ENCODE measurements around the gene NDFIP1.

The NDFIP1 gene

DNA sequence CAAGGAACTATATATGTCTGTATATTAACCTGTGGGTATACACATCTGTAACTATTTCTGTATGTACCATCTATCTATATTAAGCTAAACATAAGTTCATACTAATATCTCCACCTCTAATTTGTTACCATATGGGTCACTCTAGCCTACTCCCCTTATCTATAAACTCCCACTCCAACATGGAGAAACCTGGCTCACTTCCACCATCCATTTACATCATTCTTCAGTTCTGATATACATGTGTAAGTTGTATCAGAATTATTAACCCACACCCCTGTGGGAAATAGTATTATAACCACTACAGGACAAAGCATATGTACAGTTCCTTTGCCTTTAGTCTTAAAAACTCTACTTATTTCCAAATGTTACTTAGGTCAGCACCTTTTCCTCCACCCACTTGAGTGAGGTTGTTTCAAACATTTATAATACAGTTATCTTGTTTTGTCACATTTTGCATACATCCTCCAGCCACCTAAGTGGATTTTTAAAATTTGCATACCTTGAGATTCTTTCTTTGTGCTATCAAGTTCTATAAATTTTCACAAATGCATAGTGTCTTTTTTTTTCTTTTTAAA is 10.6 kb downstream of the NDFIP1 start:
- DNase-seq (ENCODE audit: low read depth in 2 of 2) = no peak

- DNase-seq (ENCODE audit: low read depth in 2 of 2) = no peak
Measured at GRCh38 chr5:142120247-142120935, 11.8 kb downstream of the NDFIP1 start.

- DNase-seq (ENCODE audit: low read depth in 2 of 2) = no peak
Measured at GRCh38 chr5:142122121-142122520, 13.5 kb downstream of the NDFIP1 start.

- no peak for DNase-seq (ENCODE audit: low read depth in 2 of 2)
Measured at GRCh38 chr5:142125378-142125777, 16.8 kb downstream of the NDFIP1 start.

DNA sequence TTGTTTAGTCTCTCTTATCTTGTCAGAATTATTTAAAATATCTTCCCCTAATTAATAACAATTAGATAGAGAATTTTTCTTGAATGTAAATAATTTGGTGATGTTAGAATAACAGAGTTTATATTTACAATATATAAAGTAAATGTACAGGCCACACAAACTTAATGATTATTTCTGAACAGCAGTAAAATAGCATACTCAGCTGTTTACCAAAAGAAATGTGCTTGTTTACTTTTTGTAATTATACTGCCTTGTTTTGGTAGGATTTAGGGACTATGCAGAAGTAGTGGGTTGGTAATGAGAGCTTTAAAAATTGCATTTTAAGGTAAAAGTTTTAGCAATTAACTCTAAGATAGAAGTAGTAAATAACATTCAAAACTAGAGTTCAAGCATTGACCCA is 17.4 kb downstream of the NDFIP1 start:
- no peak for DNase-seq (ENCODE audit: low read depth in 2 of 2)

DNA sequence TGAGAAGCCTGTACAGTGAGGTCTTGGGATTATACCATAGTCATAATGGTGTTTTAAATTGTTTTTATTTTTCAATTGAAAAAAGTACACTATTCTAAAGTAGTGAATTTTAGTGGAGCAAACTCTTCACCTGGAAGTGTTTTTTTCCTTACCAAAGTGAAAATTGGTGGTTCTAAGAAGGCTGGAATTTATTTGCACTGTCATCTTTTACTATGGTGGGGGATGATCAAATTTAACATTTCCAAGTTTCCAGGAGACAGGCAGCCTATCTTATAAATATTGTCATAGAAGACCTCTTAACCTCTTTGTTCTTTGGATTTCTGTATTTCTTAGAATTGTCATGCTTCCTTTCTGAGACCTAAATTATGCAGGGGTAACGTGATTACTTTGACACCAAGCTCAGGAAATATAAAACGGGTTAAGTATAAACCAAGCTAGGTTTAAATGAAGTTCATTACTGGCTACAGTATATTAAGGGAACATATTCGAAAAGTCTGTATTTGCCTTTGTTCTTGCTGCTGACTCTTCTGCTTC is 20.2 kb downstream of the NDFIP1 start:
- no peak for DNase-seq (ENCODE audit: low read depth in 2 of 2)

- DNase-seq (ENCODE audit: low read depth in 2 of 2) = no peak
Measured at GRCh38 chr5:142129446-142130066, 21.0 kb downstream of the NDFIP1 start.

- DNase-seq (ENCODE audit: low read depth in 2 of 2) = no peak
Measured at GRCh38 chr5:142131394-142131793, 22.8 kb downstream of the NDFIP1 start.

GRCh38 chr5:142132916-142133315 is 24.3 kb downstream of the NDFIP1 start:
- DNase-seq (ENCODE audit: low read depth in 2 of 2) = no peak

DNA sequence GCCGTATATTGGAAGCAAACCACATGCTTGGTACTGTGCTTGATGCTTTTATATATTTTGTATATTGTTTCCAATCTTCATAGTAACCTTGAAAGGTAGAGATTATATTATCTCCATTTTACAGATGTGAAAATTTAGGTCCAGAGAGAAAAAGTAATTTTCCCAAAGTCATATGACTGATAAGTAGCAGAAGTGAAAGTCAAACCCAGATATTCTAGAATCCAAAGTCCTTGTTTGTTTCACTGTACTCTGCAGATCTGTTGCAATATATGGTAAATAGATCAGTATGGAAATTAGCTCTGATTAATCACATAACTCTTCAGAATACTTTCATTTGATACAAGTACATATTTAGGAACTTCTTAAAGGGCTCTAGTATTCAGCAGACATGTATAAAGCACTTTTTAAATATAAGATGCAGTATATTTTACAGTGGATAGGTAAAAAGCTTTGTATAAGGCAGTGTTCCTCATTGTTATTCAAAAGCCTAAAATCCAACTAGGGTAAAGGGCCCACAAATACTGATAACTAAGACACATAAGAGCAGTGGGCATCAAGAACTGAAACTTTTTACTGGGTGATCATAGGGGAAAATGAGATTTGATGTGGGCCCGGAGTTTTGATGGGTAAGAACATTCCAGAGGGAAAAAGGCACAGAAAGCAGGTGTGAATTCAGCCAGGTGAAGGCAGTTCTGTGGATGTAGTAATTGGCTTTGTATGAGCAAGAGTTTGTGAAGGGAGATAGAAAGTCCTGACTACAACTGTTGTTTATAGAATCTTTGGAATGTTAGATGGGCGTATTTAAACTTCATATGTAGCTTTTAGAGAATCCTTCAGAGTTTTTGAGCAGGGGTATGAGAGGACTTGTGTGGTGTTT is 25.0 kb downstream of the NDFIP1 start:
- no peak for DNase-seq (ENCODE audit: low read depth in 2 of 2)

- DNase-seq (ENCODE audit: low read depth in 2 of 2) = no peak
Measured at GRCh38 chr5:142134331-142135010, 25.9 kb downstream of the NDFIP1 start.

GRCh38 chr5:142141463-142141862 is 32.9 kb downstream of the NDFIP1 start:
- no peak for DNase-seq (ENCODE audit: low read depth in 2 of 2)

DNA sequence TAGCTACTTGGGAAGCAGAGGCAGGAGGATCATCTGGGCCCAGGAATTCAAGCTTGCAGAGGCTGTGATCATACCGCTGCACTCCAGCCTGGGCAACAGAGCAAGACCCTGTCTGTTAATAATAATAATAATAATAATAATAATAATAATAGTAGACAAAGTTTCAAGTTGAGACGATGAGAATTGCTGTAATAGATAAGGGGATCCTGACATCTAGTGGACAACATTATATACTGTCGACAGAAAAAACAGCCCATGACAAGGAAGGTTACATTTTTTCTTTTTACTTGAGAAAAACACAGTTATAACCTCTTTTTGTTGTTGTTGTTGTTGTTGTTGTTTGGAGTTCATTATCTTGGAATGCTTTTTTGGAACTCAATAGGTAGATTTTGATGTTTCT is 35.3 kb downstream of the NDFIP1 start:
- no peak for DNase-seq (ENCODE audit: low read depth in 2 of 2)

DNA sequence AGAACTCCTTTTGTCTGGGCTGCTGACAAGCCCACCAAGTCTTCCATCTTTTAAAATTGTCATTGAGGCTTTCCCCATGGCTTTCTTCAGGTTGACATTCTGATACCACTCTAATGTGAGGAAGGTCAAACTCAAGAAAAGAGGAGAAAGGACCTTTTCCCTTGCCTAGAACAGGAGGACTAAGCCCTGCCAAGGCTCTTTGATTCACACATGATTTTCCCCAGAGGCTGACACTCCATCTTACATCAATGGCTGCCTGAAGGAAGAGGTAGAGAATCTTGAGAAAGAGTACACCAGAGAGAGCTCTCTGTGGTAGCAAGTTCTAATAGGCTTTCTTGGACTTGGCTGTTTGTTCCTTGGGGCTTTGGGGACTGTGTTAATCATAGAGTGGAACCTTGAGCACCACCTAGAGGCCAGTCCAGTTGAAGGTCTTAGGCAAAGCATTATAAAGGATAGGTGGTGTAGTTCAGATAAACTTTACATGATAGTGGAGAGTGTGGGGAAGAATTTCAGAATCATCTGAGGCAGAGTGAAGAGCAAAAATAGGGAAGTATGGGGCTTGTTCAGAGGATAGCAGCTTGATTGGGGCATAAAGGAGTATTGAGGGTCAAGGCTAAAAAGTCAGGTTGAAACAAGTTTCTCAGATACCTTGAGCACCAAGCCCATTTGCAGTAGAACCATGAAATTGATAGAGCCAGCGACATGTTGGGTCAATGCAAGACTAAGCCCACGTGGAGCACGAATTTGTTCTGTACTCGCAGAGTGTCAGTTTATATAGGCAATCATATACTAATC is 36.7 kb downstream of the NDFIP1 start:
- DNase-seq (ENCODE audit: low read depth in 2 of 2) = peak; percentile 13 to 51

DNA sequence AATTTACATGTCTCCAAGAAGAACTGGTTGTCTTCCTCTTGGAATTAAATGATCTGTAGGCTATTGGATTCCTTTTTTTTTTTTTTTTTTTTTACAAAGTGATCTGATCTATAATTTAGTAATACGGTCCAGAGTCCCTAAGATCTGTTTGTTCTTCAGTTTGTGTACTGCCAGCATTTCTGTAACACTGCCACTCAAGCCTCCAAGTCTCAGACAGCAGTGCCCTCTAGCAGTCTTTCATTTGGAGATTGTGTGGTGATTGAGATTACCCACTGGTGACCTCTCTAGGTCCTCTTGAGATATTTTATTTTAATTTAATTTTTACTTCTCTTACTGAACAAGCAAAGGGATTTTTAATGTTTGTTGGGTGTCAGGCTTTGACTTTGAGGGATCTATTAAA is 40.8 kb downstream of the NDFIP1 start:
- no peak for DNase-seq (ENCODE audit: low read depth in 2 of 2)

DNA sequence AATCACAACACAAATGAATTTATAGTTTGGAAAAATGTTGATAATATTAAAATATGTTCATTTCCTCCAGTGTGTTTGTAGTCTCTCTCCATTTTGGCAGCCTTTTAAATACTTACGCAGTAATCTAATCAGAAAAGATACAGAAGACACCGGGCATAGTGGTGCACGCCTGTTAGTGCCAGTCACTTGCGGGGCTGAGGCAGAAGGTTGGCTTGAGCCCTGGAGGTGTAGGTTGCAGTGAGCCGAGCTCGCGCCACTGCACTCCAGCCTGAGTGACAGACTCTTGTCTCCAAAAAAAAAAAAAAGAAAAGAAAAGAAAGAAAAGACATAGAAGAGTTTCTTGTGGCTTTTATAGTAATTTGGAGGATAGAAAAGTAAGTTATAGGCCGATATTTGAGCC is 41.9 kb downstream of the NDFIP1 start:
- DNase-seq (ENCODE audit: low read depth in 2 of 2) = no peak

DNA sequence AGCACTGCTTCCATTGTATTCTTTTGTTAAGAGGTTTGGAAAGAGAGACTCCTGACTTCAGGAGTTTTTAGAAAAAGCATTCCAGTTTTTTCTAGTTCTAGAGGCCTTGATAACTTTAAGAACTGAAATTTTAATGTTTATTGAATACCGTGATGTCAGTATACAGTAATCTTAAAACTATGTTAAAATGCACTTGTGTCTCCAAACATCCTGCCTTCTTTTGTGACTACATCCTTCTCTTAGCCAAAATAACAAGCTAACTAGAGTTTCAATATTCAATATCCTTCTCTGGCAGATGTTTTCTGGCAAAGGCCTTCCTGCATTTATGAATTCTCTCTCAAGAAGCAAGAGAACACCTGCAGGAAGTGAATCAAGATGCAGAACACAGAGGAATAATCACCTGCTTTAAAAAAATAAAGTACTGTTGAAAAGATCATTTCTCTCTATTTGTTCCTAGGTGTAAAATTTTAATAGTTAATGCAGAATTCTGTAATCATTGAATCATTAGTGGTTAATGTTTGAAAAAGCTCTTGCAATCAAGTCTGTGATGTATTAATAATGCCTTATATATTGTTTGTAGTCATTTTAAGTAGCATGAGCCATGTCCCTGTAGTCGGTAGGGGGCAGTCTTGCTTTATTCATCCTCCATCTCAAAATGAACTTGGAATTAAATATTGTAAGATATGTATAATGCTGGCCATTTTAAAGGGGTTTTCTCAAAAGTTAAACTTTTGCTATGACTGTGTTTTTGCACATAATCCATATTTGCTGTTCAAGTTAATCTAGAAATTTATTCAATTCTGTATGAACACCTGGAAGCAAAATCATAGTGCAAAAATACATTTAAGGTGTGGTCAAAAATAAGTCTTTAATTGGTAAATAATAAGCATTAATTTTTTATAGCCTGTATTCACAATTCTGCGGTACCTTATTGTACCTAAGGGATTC is 43.1 kb downstream of the NDFIP1 start:
- DNase-seq (ENCODE audit: low read depth in 2 of 2) = peak in 1 of 2 experiments; percentile 38

GRCh38 chr5:142152384-142152732 is 43.8 kb downstream of the NDFIP1 start:
- DNase-seq (ENCODE audit: low read depth in 2 of 2) = no peak

DNA sequence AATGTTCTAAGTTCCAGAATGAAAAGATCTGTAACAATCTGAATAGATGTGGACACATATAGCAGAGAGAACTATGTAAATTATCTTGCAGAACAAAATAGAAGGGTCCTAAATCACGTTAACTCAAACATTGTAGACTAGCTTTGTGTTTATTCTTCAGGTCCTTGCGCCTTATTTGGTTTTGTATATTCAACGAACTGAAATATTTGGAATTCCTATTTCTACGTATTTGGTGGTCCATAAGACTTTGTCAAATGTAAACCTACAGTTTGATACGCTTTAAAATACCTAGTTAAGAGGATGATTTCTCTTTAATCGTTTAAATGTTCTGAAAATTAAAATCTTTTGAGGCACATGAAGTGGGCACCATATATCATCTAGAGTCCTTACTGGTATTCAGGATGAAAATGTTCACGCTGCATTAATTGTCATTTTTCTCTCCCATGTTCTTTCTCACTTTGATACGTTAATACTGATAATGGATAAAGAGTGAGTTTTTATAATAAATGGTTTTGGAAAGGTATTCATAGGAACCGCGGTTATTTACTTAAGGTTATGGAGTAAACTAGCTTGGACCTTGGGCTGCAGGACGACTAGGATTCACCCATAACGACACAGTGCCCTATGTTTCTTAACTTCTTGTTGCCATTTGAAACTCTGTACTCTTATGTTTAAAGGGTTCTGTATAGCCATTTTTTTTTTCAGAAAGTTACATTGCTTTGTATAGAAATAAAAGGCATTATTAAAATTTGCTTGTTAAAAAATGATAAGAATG is 45.3 kb downstream of the NDFIP1 start:
- no peak for DNase-seq (ENCODE audit: low read depth in 2 of 2)
